ENCODE results near the gene ANKS3.

DNA sequence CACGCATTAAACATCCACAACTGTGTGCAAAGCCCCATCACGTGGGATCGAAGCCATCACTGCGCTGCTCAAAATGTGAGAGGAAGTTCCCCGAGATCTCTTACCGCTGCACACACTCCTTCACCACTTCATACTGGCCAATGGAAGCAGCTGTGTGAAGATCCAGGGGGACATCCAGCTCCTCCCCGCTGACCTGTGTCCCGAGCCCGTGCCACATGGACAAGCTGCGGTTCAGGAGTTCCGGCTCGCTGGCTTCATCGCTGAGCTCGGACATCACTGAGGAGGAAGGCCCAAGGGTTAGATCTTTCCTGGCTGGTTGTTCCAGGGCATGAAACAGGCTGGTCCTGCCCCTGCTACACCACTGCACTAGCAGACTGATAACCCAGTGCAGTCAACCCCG, 4.2 kb downstream of the ANKS3 start:
- TF ChIP-seq, protein P1, sequence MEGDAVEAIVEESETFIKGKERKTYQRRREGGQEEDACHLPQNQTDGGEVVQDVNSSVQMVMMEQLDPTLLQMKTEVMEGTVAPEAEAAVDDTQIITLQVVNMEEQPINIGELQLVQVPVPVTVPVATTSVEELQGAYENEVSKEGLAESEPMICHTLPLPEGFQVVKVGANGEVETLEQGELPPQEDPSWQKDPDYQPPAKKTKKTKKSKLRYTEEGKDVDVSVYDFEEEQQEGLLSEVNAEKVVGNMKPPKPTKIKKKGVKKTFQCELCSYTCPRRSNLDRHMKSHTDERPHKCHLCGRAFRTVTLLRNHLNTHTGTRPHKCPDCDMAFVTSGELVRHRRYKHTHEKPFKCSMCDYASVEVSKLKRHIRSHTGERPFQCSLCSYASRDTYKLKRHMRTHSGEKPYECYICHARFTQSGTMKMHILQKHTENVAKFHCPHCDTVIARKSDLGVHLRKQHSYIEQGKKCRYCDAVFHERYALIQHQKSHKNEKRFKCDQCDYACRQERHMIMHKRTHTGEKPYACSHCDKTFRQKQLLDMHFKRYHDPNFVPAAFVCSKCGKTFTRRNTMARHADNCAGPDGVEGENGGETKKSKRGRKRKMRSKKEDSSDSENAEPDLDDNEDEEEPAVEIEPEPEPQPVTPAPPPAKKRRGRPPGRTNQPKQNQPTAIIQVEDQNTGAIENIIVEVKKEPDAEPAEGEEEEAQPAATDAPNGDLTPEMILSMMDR (IDR thresholded peaks at IDR 0.05), result no peak
- TF ChIP-seq, protein P2, sequence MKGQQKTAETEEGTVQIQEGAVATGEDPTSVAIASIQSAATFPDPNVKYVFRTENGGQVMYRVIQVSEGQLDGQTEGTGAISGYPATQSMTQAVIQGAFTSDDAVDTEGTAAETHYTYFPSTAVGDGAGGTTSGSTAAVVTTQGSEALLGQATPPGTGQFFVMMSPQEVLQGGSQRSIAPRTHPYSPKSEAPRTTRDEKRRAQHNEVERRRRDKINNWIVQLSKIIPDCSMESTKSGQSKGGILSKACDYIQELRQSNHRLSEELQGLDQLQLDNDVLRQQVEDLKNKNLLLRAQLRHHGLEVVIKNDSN (IDR thresholded peaks at IDR 0.05; ENCODE audit: borderline replicate concordance, low read depth), result no peak
- TF ChIP-seq RAD21 (IDR thresholded peaks at IDR 0.05; ENCODE audit: low read length), result no peak
- TF ChIP-seq, protein P3, sequence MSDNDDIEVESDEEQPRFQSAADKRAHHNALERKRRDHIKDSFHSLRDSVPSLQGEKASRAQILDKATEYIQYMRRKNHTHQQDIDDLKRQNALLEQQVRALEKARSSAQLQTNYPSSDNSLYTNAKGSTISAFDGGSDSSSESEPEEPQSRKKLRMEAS (IDR thresholded peaks at IDR 0.05; ENCODE audit: low read depth), result no peak
- TF ChIP-seq SMC3 (IDR thresholded peaks at IDR 0.05; ENCODE audit: low read depth, low read length), result no peak
- TF ChIP-seq, protein P4, sequence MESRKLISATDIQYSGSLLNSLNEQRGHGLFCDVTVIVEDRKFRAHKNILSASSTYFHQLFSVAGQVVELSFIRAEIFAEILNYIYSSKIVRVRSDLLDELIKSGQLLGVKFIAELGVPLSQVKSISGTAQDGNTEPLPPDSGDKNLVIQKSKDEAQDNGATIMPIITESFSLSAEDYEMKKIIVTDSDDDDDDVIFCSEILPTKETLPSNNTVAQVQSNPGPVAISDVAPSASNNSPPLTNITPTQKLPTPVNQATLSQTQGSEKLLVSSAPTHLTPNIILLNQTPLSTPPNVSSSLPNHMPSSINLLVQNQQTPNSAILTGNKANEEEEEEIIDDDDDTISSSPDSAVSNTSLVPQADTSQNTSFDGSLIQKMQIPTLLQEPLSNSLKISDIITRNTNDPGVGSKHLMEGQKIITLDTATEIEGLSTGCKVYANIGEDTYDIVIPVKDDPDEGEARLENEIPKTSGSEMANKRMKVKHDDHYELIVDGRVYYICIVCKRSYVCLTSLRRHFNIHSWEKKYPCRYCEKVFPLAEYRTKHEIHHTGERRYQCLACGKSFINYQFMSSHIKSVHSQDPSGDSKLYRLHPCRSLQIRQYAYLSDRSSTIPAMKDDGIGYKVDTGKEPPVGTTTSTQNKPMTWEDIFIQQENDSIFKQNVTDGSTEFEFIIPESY (IDR thresholded peaks at IDR 0.05; ENCODE audit: borderline replicate concordance, low read depth), result no peak
- TF ChIP-seq POLR2AphosphoS5 (IDR thresholded peaks at IDR 0.05; ENCODE audit: low read depth, low read length), result no peak
- TF ChIP-seq RCOR1 (IDR thresholded peaks at IDR 0.05; ENCODE audit: low read length), result no peak
- TF ChIP-seq EZH2phosphoT487 (IDR thresholded peaks at IDR 0.05; ENCODE audit: borderline replicate concordance, low read depth), result no peak
- no peak for TF ChIP-seq CHD2 (IDR thresholded peaks at IDR 0.05; ENCODE audit: low read length, partially characterized antibody)
